HUDEP-2 (cell line): Measurements from ENCODE around the gene PTPRB.

Experiments used
- DNase-seq, 76 experiments: peaks; one replicate each; lab custom pipeline; 2025; ENCODE audit not compliant: unreplicated experiment in 76 of 76; lab: John Stamatoyannopoulos, UW

PTPRB gene

DNA sequence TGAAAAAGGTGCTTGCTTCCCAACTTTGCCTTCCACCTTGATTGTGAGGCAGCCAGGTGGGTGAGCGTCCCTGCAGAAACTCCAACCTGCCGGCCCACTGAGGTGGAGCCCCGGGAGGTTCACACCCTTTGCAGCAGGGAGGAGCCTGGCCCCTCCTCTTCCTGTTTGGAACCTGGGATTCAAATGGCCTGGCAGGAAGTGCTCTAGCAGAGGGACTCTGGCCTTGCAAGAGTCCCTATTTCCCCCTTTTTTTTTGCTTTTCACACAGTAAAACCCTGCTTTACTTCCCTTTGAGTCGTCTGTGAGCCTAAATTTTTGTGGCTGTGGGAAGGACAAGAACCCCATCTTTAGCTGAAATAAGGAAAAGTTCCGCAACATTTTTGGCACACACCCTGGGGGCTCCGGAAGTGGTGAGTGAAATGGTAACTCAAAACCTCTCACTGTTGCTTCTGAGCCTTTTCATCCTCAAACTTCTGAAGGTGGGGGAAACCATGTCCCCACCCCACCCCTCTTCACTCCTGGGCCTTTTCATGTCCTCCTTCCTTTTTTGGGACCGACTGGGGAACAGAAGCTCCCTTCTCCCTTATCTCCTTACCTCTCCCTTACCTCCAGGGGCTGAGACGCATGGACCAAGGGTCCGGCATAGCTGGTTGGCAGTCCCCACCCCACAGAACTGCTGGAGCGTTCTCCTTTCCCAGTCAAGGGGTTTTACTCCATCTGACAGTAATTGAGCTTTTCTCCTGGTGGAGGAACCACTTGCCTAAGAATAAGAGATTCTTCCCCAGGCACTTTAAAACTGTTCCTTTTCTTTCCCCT lies 169.1 kb downstream of the PTPRB start:
- DNase-seq, result no peak

DNA sequence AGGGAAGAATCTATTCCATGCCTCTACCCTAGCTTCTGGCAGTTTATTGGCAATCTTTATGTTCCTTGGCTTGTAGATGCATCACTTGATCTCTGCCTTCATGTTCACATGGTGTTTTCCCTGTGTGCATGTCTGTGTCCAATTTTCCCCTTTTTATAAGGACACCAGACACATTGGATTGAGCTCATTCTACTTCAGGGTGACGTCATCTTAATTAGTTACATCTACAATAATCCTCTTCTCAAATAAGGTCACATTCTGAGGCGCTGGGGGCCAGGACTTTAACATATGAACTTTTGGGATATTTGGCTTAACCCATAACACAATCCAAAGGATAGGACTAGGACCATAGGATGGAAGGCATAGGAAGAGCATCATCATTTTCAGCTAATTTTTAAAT lies 169.8 kb downstream of the PTPRB start:
- DNase-seq, result no peak

DNA sequence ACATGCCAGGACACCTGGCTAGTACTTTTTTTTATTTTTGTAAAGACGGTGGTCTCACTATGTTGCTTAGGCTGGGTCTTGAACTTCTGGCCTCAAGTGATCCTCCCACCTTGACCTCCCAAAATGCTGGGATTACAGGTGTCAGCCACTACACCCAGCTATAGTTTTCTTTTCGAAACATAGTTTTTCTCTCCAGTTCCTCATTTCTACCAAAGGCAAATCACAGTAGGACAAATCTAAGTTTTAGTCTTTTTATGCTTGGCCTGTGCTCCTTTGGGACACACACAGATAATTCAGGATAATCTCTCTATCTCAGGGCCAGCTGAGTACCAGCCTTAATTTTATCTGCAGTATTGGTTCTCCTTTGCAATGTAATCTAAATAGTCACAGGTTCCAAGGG lies 170.5 kb downstream of the PTPRB start:
- DNase-seq, result no peak
